CD14-positive monocyte (primary cell): Measurements from ENCODE around the gene LAX1. TPM values are rescaled to one million over a fixed set of nuclear protein-coding genes. Genes with fewer than 3 reads are reported as not detected.
A peak's percentile ranks its signal among the peaks of the same experiment; 100 is the strongest.
"Not testable (repeated sequence)": the region's sequence is repeated elsewhere in the genome, so short reads cannot be mapped to it uniquely, and the experiment has no call there.

Experiments used
- DNase-seq, 3 donors: peaks; one replicate each; pipeline ENCODE4 v3.0.0-alpha.2; 2011 to 2022
- H2AFZ ChIP-seq: 2 replicates; pipeline ENCODE4 v1.6.0; 2012; ENCODE audit warnings: mild to moderate bottlenecking, low read depth, low read length, inconsistent platforms; ENCODE audit not compliant: insufficient read depth, poor library complexity, severe bottlenecking
- H3K27ac ChIP-seq, 2 donors: 1 replicate in 1 of 2; 2 replicates in 1 of 2; pipeline ENCODE4 v1.5.1; 2012 to 2013; ENCODE audit warnings: low read length in 2 of 2, control low read depth in 1 of 2, inconsistent platforms in 1 of 2, low read depth in 1 of 2, mild to moderate bottlenecking in 1 of 2
- H3K27me3 ChIP-seq, 2 donors: one replicate each; pipeline versions ENCODE4 v1.6.0 to v1.6.1; 2011 to 2013; ENCODE audit warnings: low read length in 2 of 2; ENCODE audit not compliant: control insufficient read depth in 2 of 2, insufficient read depth in 2 of 2
- H3K36me3 ChIP-seq, 2 donors: replicated peaks in 1 of 2; 1 replicate in 1 of 2; 2 replicates in 1 of 2; pipeline versions ENCODE4 v1.5.1 to v1.6.1; 2012 to 2013; ENCODE audit warnings: low read length in 2 of 2, control low read depth in 1 of 2, inconsistent platforms in 1 of 2, mild to moderate bottlenecking in 1 of 2; ENCODE audit not compliant: insufficient read depth in 2 of 2, control insufficient read depth in 1 of 2
- H3K4me1 ChIP-seq, 2 donors: 1 replicate in 1 of 2; 2 replicates in 1 of 2; pipeline versions ENCODE4 v1.5.1 to v1.6.1; 2012 to 2013; ENCODE audit warnings: low read length in 2 of 2, control low read depth in 1 of 2, inconsistent platforms in 1 of 2, mild to moderate bottlenecking in 1 of 2, moderate library complexity in 1 of 2; ENCODE audit not compliant: insufficient read depth in 2 of 2, control insufficient read depth in 1 of 2
- H3K4me2 ChIP-seq: replicated peaks from 2 replicates; pipeline ENCODE3; 2012; ENCODE audit warnings: low read length, moderate library complexity, mild to moderate bottlenecking; ENCODE audit not compliant: poor library complexity, severe bottlenecking; ENCODE audit errors: extremely low read depth
- H3K4me3 ChIP-seq, 3 experiments: fragments of 200-600 bp in 1 of 3; sonication (generic) in 1 of 3; replicated peaks in 1 of 3; 1 replicate in 2 of 3; 2 replicates in 1 of 3; pipeline ENCODE4 v1.5.1; 2011 to 2013; ENCODE audit warnings: low read length in 3 of 3, mild to moderate bottlenecking in 3 of 3, control low read depth in 2 of 3, low read depth in 2 of 3, inconsistent platforms in 1 of 3, moderate library complexity in 1 of 3
- H3K79me2 ChIP-seq: 2 replicates; pipeline ENCODE4 v1.6.0; 2012; ENCODE audit warnings: mild to moderate bottlenecking, control low read depth, inconsistent platforms, low read length, moderate library complexity; ENCODE audit not compliant: insufficient read depth
- H3K9ac ChIP-seq: 2 replicates; pipeline ENCODE4 v1.6.0; 2017; ENCODE audit warnings: low read length, mild to moderate bottlenecking; ENCODE audit not compliant: insufficient read depth, poor library complexity, severe bottlenecking
- H3K9me3 ChIP-seq, 2 donors: replicated peaks in 1 of 2; 1 replicate in 1 of 2; 2 replicates in 1 of 2; pipeline versions ENCODE4 v1.5.1 to v1.6.1; 2012 to 2013; ENCODE audit warnings: low read length in 2 of 2, control low read depth in 1 of 2; ENCODE audit not compliant: control insufficient read depth in 1 of 2, insufficient read depth in 1 of 2
- H4K20me1 ChIP-seq: 2 replicates; pipeline ENCODE4 v1.6.0; 2012; ENCODE audit warnings: mild to moderate bottlenecking, low read length, control low read depth, moderate library complexity; ENCODE audit not compliant: insufficient read depth
- H3K27ac Mint-ChIP-seq, 7 donors: one replicate each; pipeline ENCODE4 v1.8.0; 2020; ENCODE audit warnings: mild to moderate bottlenecking in 7 of 7, mixed read lengths in 7 of 7, moderate library complexity in 6 of 7, inconsistent platforms in 2 of 7
- H3K27me3 Mint-ChIP-seq, 3 donors: one replicate each; pipeline ENCODE4 v1.8.0; 2021 to 2022; ENCODE audit warnings: low read depth in 3 of 3, mild to moderate bottlenecking in 3 of 3, mixed read lengths in 3 of 3, moderate library complexity in 3 of 3, inconsistent platforms in 1 of 3
- H3K36me3 Mint-ChIP-seq, 2 donors: one replicate each; pipeline ENCODE4 v1.8.0; 2020; ENCODE audit warnings: mixed read lengths in 2 of 2, inconsistent platforms in 1 of 2, mild to moderate bottlenecking in 1 of 2
- H3K4me1 Mint-ChIP-seq: one replicate; pipeline ENCODE4 v1.8.0; 2020; ENCODE audit warnings: mild to moderate bottlenecking, mixed read lengths
- H3K4me3 Mint-ChIP-seq, 2 donors: one replicate each; pipeline ENCODE4 v1.8.0; 2020; ENCODE audit warnings: mild to moderate bottlenecking in 2 of 2, mixed read lengths in 2 of 2, moderate library complexity in 1 of 2
- H3K9me3 Mint-ChIP-seq, 7 donors: one replicate each; pipeline ENCODE4 v1.8.0; 2020 to 2022; ENCODE audit warnings: mixed read lengths in 7 of 7, mild to moderate bottlenecking in 6 of 7, moderate library complexity in 6 of 7, inconsistent platforms in 2 of 7
- CTCF ChIP-seq: fragments of 200-600 bp; IDR thresholded peaks from one replicate; pipeline ENCODE4 v1.8.0; 2022; ENCODE audit warnings: antibody characterized with exemption, mild to moderate bottlenecking
- WGBS: methylation state at CpG from one replicate; pipeline ENCODE4 v1.1.5; 2013; ENCODE audit warnings: missing lambda C conversion rate; ENCODE audit not compliant: insufficient coverage; 5-methylcytosine and 5-hydroxymethylcytosine counted together
- intact Hi-C, 2 donors: fragments of 100-400 bp; cut with micrococcal nuclease; formaldehyde crosslinking; loops; one replicate each; pipeline versions ENCODE4 v1.15.0 to v1.15.1; 2023
- polyA plus RNA-seq, 3 donors: library from polyadenylated mRNA; depleted of rRNA in 1 of 3; unstranded in 2 of 3; stranded (reverse) in 1 of 3; fragments of 300-500 nt in 2 of 3; fragments of >200 nt in 1 of 3; fragmentation: Illumina TruSeq in 2 of 3; gene quantifications; 1 replicate in 2 of 3; 2 replicates in 1 of 3; pipeline ENCODE4 v1.2.3, GENCODE V29; 2012 to 2021

The LAX1 gene
- polyA plus RNA-seq, 3 donors: 0.07 TPM; not detected in 2

GRCh38 chr1:203754455-203754864, 10.5 kb upstream of the LAX1 start:
- Histone ChIP-seq H3K4me3 (no peak overlapping the region), H3K9ac (no peak overlapping the region), H3K36me3 (no peaks in the 10 kb centered on the region), H3K79me2 (no peaks in the 10 kb centered on the region), H4K20me1 (no peaks in the 10 kb centered on the region), H3K27ac (no peak overlapping the region), H2AFZ (peak overlapping the region; percentile 24), H3K9me3 (no peaks in the 10 kb centered on the region), H3K4me1 (no peaks in the 10 kb centered on the region), H3K4me2 (no peak overlapping the region), H3K27me3 (no peaks in the 10 kb centered on the region)
- peaks cover 8% of the 10 kb centered on the region for H3K4me1 Mint-ChIP-seq
- H3K9me3 Mint-ChIP-seq: peaks cover 0 to 1% (median 0%) of the 10 kb centered on the region in 7 donors
- no peaks in the 10 kb centered on the region for H3K27me3 Mint-ChIP-seq
- DNase-seq: no peak
- intact Hi-C loops: loop anchor here in 1 of 2 donors (10.0 kb wide), 1 partner anchor 60 kb away; no protein-coding TSS in a partner anchor
- H3K4me3 Mint-ChIP-seq: no peak overlapping the region
- H3K36me3 Mint-ChIP-seq: no peaks in the 10 kb centered on the region
- no CpG with 5 or more reads among the region's 4 CpGs for whole genome bisulfite sequencing
- no peak for TF ChIP-seq CTCF
- H3K27ac Mint-ChIP-seq: peak overlapping the region in 3 of 7 donors; percentile 13 to 50 (median 38)

GRCh38 chr1:203756036-203756435, 8.9 kb upstream of the LAX1 start:
- Mint-ChIP-seq H3K4me3 (no peak overlapping the region), H3K9me3 (peaks cover 0 to 1% (median 0%) of the 10 kb centered on the region in 7 donors), H3K36me3 (no peaks in the 10 kb centered on the region), H3K27me3 (no peaks in the 10 kb centered on the region), H3K4me1 (peaks cover 8% of the 10 kb centered on the region), H3K27ac (no peak overlapping the region)
- Histone ChIP-seq H3K4me1 (no peaks in the 10 kb centered on the region), H3K9me3 (no peaks in the 10 kb centered on the region), H3K27ac (no peak overlapping the region), H3K27me3 (no peaks in the 10 kb centered on the region), H3K4me3 (no peak overlapping the region), H2AFZ (no peak overlapping the region), H3K36me3 (no peaks in the 10 kb centered on the region), H3K4me2 (no peak overlapping the region), H4K20me1 (no peaks in the 10 kb centered on the region), H3K9ac (no peak overlapping the region), H3K79me2 (no peaks in the 10 kb centered on the region)
- WGBS: no CpG with 5 or more reads among the region's 4 CpGs
- no peak for TF ChIP-seq CTCF
- no peak for DNase-seq
- intact Hi-C loops: loop anchor here in 1 of 2 donors (10.0 kb wide), 1 partner anchor 61 kb away; no protein-coding TSS in a partner anchor

- not testable (repeated sequence) for H3K4me1 ChIP-seq, H3K4me3 ChIP-seq, H3K27me3 ChIP-seq, H3K4me2 ChIP-seq, H3K27me3 Mint-ChIP-seq, H3K9me3 Mint-ChIP-seq, H2AFZ ChIP-seq, H3K4me3 Mint-ChIP-seq, H3K9ac ChIP-seq, H3K36me3 ChIP-seq, H3K27ac ChIP-seq, H3K79me2 ChIP-seq, H3K9me3 ChIP-seq, DNase-seq, H4K20me1 ChIP-seq, H3K36me3 Mint-ChIP-seq, H3K4me1 Mint-ChIP-seq
- peak overlapping the region in 2 of 7 donors; percentile 63 to 76 for H3K27ac Mint-ChIP-seq
- intact Hi-C loops: loop anchor here in 1 of 2 donors (10.0 kb wide), 1 partner anchor 64 kb away; no protein-coding TSS in a partner anchor
- no CpG with 5 or more reads among the region's 2 CpGs for WGBS
These were observed 6.2 kb upstream of the LAX1 start for GRCh38 chr1:203758749-203759148.
